HG03565 (cell line): Measurements from ENCODE around the gene TMEM59.
"Not testable (repeated sequence)": the region's sequence is repeated elsewhere in the genome, so short reads cannot be mapped to it uniquely, and the experiment has no call there.

Source experiments
- ATAC-seq: cut with Tn5 transposase; IDR thresholded peaks from one replicate; pipeline ENCODE4 v1.9.1; 2021; ENCODE audit warnings: mild to moderate bottlenecking, moderate library complexity; ENCODE audit not compliant: unreplicated experiment

The TMEM59 gene

GRCh38 chr1:54013393-54014008, 39.5 kb downstream of the TMEM59 start:
- ATAC-seq, result no peak

GRCh38 chr1:54012863-54013262, 40.1 kb downstream of the TMEM59 start:
- ATAC-seq, result no peak

- no peak for ATAC-seq
Measured at GRCh38 chr1:54012008-54012325, 41.0 kb downstream of the TMEM59 start.

- ATAC-seq, result no peak
Measured at GRCh38 chr1:54011316-54012007, 41.5 kb downstream of the TMEM59 start.

- ATAC-seq, result no peak
Measured at GRCh38 chr1:54010415-54011117, 42.4 kb downstream of the TMEM59 start.

GRCh38 chr1:54009406-54009805, 43.6 kb downstream of the TMEM59 start:
- ATAC-seq, result no peak

GRCh38 chr1:54008876-54009275, 44.1 kb downstream of the TMEM59 start:
- no peak for ATAC-seq

GRCh38 chr1:54007613-54008012, 45.4 kb downstream of the TMEM59 start:
- no peak for ATAC-seq

- no peak for ATAC-seq
Measured at GRCh38 chr1:54006508-54006907, 46.5 kb downstream of the TMEM59 start.

- no peak for ATAC-seq
Measured at GRCh38 chr1:54004481-54005049, 48.4 kb downstream of the TMEM59 start.

GRCh38 chr1:54003750-54004480, 49.1 kb downstream of the TMEM59 start:
- ATAC-seq, result not testable (repeated sequence)

- ATAC-seq, result no peak
Measured at GRCh38 chr1:54003249-54003646, 49.8 kb downstream of the TMEM59 start.

- no peak for ATAC-seq
Measured at GRCh38 chr1:54002544-54003248, 50.3 kb downstream of the TMEM59 start.

- ATAC-seq, result no peak
Measured at GRCh38 chr1:54001591-54001990, 51.4 kb downstream of the TMEM59 start.

GRCh38 chr1:53999920-54000319, 53.1 kb downstream of the TMEM59 start:
- no peak for ATAC-seq

GRCh38 chr1:53998223-53998622, 54.8 kb downstream of the TMEM59 start:
- ATAC-seq, result no peak

- no peak for ATAC-seq
Measured at GRCh38 chr1:53995683-53996082, 57.3 kb downstream of the TMEM59 start.

GRCh38 chr1:53994516-53994915, 58.5 kb downstream of the TMEM59 start:
- ATAC-seq, result not testable (repeated sequence)

GRCh38 chr1:53992085-53992874, 60.7 kb downstream of the TMEM59 start:
- no peak for ATAC-seq

GRCh38 chr1:53987880-53988279, 65.1 kb downstream of the TMEM59 start:
- ATAC-seq, result no peak
